HG03060 (cell line): Measurements from ENCODE around the gene GMEB2.
"Not testable (repeated sequence)": the region's sequence is repeated elsewhere in the genome, so short reads cannot be mapped to it uniquely, and the experiment has no call there.

Experiments
- ATAC-seq: cut with Tn5 transposase; IDR thresholded peaks from one replicate; pipeline ENCODE4 v1.9.1; 2021; ENCODE audit warnings: low read depth, moderate number of reproducible peaks; ENCODE audit not compliant: unreplicated experiment

GMEB2 gene

GRCh38 chr20:63640686-63641085 is 13.8 kb upstream of the GMEB2 start:
- ATAC-seq = not testable (repeated sequence)

GRCh38 chr20:63640086-63640485 is 13.2 kb upstream of the GMEB2 start:
- ATAC-seq = no peak

GRCh38 chr20:63639093-63639975 is 12.4 kb upstream of the GMEB2 start:
- ATAC-seq = no peak

GRCh38 chr20:63636752-63637628 is 10.1 kb upstream of the GMEB2 start:
- ATAC-seq = no peak

DNA sequence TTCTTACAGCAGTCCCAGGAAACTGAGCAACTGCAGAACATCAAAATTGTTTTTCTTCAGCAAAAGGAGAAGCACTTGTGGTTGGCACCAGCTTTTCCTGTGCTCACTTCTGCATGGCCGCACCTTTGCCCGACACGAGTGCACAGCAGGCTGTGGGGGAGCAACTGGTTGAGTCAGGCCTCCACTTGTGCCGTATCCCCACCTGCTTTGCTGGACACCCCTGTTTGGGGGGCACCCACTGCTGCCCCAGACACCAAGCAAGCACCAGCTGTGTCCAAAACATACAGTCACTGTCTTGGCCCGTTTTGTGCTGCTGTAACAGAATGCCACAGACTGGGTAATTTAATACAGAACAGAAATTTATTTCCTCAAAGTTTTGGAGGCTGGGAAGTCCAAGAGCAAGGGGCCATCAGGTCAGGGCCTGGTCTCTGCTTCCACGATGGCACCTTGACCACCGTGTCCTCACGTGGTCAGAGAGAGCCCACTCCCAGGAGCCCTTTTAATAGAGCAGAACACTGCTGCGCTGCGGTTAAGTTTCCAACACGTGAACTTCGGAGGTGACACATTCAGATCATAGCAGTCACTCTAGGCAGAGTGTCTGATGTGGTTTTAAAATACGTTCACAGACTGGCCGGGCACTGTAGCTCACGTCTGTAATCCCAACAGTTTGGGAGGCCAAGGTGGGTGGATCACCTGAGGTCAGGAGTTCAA is 8.7 kb upstream of the GMEB2 start:
- ATAC-seq = peak; percentile 50

GRCh38 chr20:63633732-63634131 is 6.8 kb upstream of the GMEB2 start:
- no peak for ATAC-seq

- ATAC-seq = not testable (repeated sequence)
These were observed 4.5 kb upstream of the GMEB2 start for GRCh38 chr20:63631426-63631825.

- not testable (repeated sequence) for ATAC-seq
These were observed 4.1 kb upstream of the GMEB2 start for GRCh38 chr20:63630956-63631355.

DNA sequence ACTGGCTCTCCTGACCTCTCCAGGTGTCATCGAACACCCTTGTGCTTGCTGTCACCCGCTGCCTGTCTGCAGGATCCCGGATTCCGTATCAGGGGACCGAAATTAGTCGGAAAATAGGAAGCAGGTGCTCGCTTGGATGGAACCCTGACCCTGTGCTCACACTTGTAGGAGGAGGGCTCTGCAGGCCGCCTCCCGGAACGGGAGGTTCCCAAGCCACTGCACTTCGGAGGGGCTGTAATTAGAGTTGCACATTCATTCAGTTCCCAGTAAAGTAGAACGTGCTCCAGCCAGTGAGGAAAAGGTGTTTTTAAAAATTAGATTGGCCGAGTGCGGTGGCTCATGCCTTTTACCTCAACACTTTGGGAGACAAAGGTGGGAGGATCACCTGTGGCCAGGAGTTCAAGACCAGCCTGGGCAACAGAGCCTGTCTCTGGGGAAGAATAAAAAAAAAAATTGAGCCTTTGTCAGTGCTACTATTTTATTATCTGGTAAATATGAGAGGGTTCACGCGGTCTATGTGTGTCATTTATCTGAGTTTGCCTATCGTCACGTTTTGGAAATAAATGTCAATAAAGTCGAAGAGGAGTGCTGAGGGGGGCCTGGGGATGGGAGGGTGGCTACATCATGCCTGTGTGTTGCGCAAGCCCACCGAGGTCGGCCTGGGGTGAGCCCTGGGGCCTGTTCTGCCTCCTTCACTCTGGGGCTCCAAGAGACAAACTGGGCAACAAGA is 1.5 kb upstream of the GMEB2 start:
- no peak for ATAC-seq

- ATAC-seq = no peak
These were observed 897 bp upstream of the GMEB2 start for GRCh38 chr20:63627751-63628245.

DNA sequence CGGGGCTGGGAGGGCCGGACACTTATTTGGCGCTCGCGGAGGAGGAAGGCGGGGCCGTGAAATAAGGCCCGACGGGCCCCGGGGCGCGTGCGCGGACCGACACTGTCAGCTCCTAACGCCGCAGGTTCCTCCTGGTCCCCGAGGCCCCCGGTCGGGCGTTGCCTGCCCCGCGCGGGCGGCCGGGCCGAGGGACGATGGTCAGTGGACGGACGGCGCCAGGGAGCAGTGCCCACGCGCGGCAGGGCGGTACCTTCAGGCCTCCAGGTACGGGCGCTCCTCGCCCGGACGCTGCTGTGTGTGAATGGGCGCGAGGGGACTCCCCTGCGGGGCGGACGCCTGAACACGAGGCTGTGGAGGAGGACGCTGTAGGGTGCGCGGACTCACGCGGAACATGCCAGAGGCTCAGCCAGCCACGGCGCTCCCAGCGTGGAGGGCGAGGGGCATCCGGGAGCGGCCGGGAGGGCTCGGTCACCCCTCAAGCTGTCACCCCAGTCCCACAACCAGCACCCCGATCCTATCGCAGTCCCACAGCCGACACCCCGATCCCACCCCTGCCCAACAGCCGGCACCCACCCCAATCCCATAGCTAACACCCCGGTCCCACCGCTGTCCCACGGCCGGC is 339 bp upstream of the GMEB2 start:
- ATAC-seq = peak; percentile 49

GRCh38 chr20:63625771-63626423 is 1.0 kb downstream of the GMEB2 start:
- no peak for ATAC-seq

GRCh38 chr20:63624486-63624885 is 2.4 kb downstream of the GMEB2 start:
- no peak for ATAC-seq

GRCh38 chr20:63622732-63623131 is 4.2 kb downstream of the GMEB2 start:
- ATAC-seq = no peak

DNA sequence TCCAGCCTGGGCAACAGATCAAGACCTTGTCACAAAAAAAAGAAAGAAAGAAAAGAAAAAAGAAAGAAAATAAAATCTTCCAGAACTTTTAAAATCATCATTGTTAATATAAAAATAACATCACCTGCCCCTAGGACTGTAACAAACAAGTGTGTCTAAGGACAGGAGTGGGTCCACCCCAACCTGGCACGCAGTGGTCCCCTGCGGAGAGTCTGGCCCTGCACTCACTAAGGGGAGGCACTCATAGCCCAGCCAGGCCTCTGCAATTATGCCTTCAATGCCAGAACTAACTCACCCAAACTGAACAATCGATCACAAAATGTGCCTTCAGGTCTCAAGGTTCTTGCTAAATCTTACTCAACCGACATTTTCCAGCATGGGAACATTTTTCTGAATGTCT is 4.8 kb downstream of the GMEB2 start:
- ATAC-seq = no peak

DNA sequence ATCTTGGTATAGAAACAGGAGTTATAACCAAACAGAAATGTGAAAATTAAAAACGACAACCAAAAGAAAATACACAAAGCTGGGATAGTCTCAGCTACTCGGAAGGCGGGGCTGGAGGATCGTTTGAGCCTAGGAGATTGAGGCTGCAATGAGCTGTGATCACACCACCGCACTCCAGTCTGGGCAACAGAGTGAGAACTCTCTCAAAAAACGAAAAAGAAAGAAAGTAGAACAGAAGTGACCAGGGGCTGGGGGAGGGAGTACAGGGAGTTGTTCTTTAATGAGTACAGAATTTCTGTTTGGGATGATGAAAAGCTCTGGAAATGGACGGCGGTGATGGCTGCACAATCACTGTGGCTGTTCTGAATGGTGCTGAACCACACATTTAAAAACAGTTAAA is 5.9 kb downstream of the GMEB2 start:
- no peak for ATAC-seq

GRCh38 chr20:63619505-63619904 is 7.4 kb downstream of the GMEB2 start:
- ATAC-seq = no peak

DNA sequence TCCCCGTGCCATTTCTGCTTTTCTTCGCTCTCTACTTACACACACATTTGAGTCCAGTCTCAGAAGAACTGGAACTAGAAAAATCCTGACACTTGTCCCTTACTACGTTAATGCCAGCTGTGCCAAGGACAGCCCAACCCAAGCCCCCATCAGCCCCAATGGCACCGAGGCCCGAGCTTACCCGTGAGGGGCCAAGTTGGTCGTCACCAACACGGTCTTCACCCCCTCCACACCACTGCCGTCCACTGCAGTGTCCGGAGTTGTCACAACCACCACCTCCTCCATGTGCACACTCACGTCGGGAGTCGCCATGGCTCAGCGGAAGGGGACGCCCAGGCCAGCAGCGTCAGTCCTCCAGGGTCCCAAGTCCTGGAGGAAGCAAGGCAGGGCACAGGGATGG is 7.8 kb downstream of the GMEB2 start:
- ATAC-seq = no peak
